Mesenchymal stem cell (in vitro differentiated cells and primary cell): Measurements from ENCODE around the gene SLF2.

ENCODE experiments used
- DNase-seq: peaks from one replicate; pipeline ENCODE4 v3.0.0-alpha.2; 2013
- H2AFZ ChIP-seq: one replicate; pipeline ENCODE4 v1.6.1; 2013; ENCODE audit warnings: low read depth, mild to moderate bottlenecking, control low read depth, inconsistent platforms, low read length, moderate library complexity
- H2AK5ac ChIP-seq: 2 replicates; pipeline ENCODE4 v1.6.1; 2013; ENCODE audit warnings: low read length, moderate library complexity, mild to moderate bottlenecking, inconsistent platforms; ENCODE audit not compliant: severe bottlenecking
- H2BK120ac ChIP-seq: one replicate; pipeline ENCODE4 v1.6.1; 2013; ENCODE audit warnings: low read depth, mild to moderate bottlenecking, inconsistent platforms, low read length, moderate library complexity
- H2BK12ac ChIP-seq, 2 experiments: one replicate each; pipeline ENCODE4 v1.6.1; 2013; ENCODE audit warnings: inconsistent platforms in 2 of 2, low read length in 2 of 2, mild to moderate bottlenecking in 2 of 2, moderate library complexity in 2 of 2, control low read depth in 1 of 2
- H2BK15ac ChIP-seq: one replicate; pipeline ENCODE4 v1.6.1; 2013; ENCODE audit warnings: mild to moderate bottlenecking, low read depth, inconsistent platforms; ENCODE audit not compliant: poor library complexity, severe bottlenecking
- H2BK5ac ChIP-seq: 2 replicates; pipeline ENCODE4 v1.6.1; 2013; ENCODE audit warnings: low read depth, mild to moderate bottlenecking, low read length, control low read depth, inconsistent platforms; ENCODE audit not compliant: poor library complexity, severe bottlenecking
- H3K14ac ChIP-seq, 2 experiments: one replicate each; pipeline ENCODE4 v1.6.1; 2013; ENCODE audit warnings: inconsistent platforms in 2 of 2, low read length in 2 of 2, control low read depth in 1 of 2, mild to moderate bottlenecking in 1 of 2, moderate library complexity in 1 of 2
- H3K18ac ChIP-seq, 2 experiments: one replicate each; pipeline ENCODE4 v1.6.1; 2013; ENCODE audit warnings: inconsistent platforms in 2 of 2, low read length in 2 of 2, control low read depth in 1 of 2, low read depth in 1 of 2, mild to moderate bottlenecking in 1 of 2
- H3K23ac ChIP-seq, 2 experiments: one replicate each; pipeline ENCODE4 v1.6.1; 2013; ENCODE audit warnings: inconsistent platforms in 2 of 2, low read length in 2 of 2, mild to moderate bottlenecking in 2 of 2, moderate library complexity in 2 of 2, control low read depth in 1 of 2
- H3K27ac ChIP-seq: 2 replicates; pipeline ENCODE4 v1.5.1; 2013; ENCODE audit warnings: mild to moderate bottlenecking, moderate library complexity, low read length, control low read depth, inconsistent platforms; ENCODE audit not compliant: poor library complexity, severe bottlenecking
- H3K27me3 ChIP-seq, 2 experiments: 2 replicates each; pipeline versions ENCODE4 v1.6.1 to v1.7.0; 2013; ENCODE audit warnings: low read length in 2 of 2, mild to moderate bottlenecking in 2 of 2, moderate library complexity in 2 of 2, control low read depth in 1 of 2, inconsistent platforms in 1 of 2; ENCODE audit not compliant: control insufficient read depth in 1 of 2, insufficient read depth in 1 of 2
- H3K36me3 ChIP-seq, 2 experiments: 2 replicates each; pipeline versions ENCODE4 v1.6.1 to v1.7.0; 2013; ENCODE audit warnings: low read length in 2 of 2, control low read depth in 1 of 2, inconsistent platforms in 1 of 2, low read depth in 1 of 2, mild to moderate bottlenecking in 1 of 2; ENCODE audit not compliant: insufficient read depth in 2 of 2, control insufficient read depth in 1 of 2
- H3K4ac ChIP-seq, 2 experiments: one replicate each; pipeline ENCODE4 v1.6.1; 2013; ENCODE audit warnings: inconsistent platforms in 2 of 2, low read length in 2 of 2, mild to moderate bottlenecking in 2 of 2, moderate library complexity in 2 of 2, control low read depth in 1 of 2, low read depth in 1 of 2
- H3K4me1 ChIP-seq: 2 replicates; pipeline ENCODE4 v1.6.1; 2013; ENCODE audit warnings: low read depth, low read length, control low read depth; ENCODE audit not compliant: control insufficient read depth, insufficient read depth
- H3K4me2 ChIP-seq: 2 replicates; pipeline ENCODE4 v1.6.1; 2013; ENCODE audit warnings: low read length, mild to moderate bottlenecking, inconsistent platforms; ENCODE audit not compliant: poor library complexity, severe bottlenecking
- H3K4me3 ChIP-seq, 2 experiments: 2 replicates each; pipeline versions ENCODE4 v1.5.1 to v1.7.0; 2013; ENCODE audit warnings: low read length in 2 of 2, mild to moderate bottlenecking in 2 of 2, control low read depth in 1 of 2, low read depth in 1 of 2; ENCODE audit not compliant: insufficient read depth in 1 of 2
- H3K79me1 ChIP-seq: replicated peaks from 2 replicates; pipeline ENCODE4 v1.6.1; 2013; ENCODE audit warnings: mild to moderate bottlenecking, control low read depth, low read length, inconsistent platforms; ENCODE audit not compliant: poor library complexity, severe bottlenecking
- H3K9ac ChIP-seq: 2 replicates; pipeline ENCODE4 v1.7.0; 2013; ENCODE audit warnings: mild to moderate bottlenecking, low read length, moderate library complexity
- H3K9me3 ChIP-seq: 2 replicates; pipeline ENCODE4 v1.7.0; 2013; ENCODE audit warnings: mild to moderate bottlenecking, low read length; ENCODE audit not compliant: control insufficient read depth
- H4K8ac ChIP-seq: one replicate; pipeline ENCODE4 v1.6.1; 2013; ENCODE audit warnings: inconsistent platforms, mild to moderate bottlenecking, low read length, moderate library complexity
- H4K91ac ChIP-seq: one replicate; pipeline ENCODE4 v1.6.1; 2013; ENCODE audit warnings: mild to moderate bottlenecking, low read length, inconsistent platforms
- WGBS: methylation state at CpG from one replicate; pipeline ENCODE4 v1.1.7; 2013; ENCODE audit warnings: mixed read lengths; 5-methylcytosine and 5-hydroxymethylcytosine counted together

Gene SLF2

DNA sequence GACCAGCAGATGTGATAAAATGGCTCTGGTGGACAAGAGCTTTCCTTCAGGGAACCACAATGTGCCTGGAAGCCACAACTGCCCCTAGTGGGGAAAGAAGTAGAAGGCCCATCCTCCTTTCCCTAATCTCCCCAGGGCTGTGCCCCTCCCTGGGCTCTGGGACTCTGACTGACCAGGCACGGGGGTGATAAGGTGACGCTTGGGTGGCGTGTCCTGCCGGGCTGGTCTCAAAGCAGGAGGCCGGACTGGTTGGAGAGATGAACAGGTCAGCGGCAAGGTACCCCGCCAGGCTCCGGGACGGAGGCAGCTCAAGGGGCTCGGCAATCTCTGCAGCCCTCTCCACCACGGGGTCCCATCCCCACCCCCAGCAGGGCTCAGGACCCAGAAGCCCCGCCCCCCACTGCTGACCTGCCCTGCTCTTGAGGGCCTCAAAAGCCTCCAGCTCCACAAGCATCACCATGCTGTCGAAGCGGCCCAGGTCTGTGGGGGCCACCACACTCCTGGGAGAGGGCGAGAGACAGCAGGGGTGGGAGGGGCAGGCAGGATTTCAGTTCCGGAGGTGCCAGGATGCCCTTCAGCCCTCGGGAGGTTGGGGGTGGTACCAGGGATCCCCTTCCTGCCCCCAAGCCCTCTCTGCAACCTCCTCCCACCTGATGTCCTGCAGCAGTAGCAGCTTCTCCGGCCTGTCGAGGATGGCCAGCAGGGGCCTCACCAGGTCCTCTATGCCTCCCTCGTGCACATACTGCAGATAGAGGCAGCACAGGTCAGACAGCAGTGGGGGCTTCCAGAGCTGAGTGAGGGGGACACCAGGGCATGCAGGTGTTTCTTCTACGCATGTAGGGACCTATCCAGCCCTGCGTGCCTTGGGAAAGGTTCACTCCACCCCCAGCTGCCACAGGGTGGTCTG lies 99.0 kb downstream of the SLF2 start:
- 78% methylated on average over 20 of the region's 22 CpGs for WGBS
- Histone ChIP-seq H3K18ac (no peak overlapping the region), H3K9ac (no peak overlapping the region), H3K79me1 (peaks cover 9% of the 10 kb centered on the region), H2BK12ac (no peak overlapping the region), H3K14ac (no peak overlapping the region), H3K27ac (no peak overlapping the region), H3K4me2 (no peak overlapping the region), H3K4me3 (no peak overlapping the region), H3K27me3 (no peaks in the 10 kb centered on the region), H4K8ac (peak overlapping the region; percentile 12), H3K36me3 (peaks cover 11 to 15% of the 10 kb centered on the region in 2 experiments), H2BK15ac (peak overlapping the region; percentile 67), H2AK5ac (peak overlapping the region; percentile 40), H2AFZ (no peak overlapping the region), H3K9me3 (no peaks in the 10 kb centered on the region), H2BK120ac (no peak overlapping the region), H2BK5ac (no peak overlapping the region), H3K4me1 (peaks cover 30% of the 10 kb centered on the region), H3K23ac (no peak overlapping the region), H3K4ac (peak overlapping the region in 1 of 2 experiments; percentile 37), H4K91ac (peak overlapping the region; percentile 37)
- DNase-seq = peak; percentile 60

DNA sequence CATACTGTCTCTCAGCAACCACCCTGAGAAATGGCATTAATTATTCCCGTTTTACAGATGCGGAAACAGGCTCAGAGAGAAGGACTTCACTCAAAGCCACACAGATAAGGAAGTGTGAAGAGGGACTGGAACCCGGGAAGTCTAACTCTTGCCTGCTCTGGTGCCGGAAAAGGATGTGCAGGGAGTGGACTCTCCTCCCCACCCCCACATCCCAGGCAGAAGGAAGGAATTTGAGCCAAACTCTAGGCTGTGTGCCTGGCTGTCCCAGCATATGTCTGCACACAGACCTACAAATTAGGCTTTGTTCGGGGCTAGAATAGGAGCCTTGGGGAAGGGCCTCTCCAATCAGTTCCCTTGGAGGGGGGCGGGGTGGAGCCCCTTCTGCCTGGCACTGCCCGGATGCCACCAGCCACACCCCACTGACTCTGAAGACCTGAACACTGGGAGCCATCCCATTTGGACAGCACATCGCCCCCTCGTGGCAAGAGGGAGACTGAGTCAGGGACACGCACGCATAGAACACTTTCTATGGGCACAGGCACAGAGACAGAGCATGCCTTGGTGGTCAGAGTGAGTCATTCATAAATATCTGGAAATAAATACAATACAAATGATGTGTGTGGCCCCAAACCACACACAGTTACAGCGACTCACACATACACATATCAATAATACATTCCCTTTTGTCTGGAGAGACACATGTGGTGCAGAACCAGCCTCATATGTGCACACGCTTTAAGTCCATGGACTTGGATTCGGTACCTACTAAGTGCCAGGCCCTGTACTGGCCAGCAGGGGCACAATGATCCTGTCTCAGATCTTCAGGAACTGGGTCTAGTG lies 100.0 kb downstream of the SLF2 start:
- H4K91ac ChIP-seq = no peak overlapping the region
- no peaks in the 10 kb centered on the region for H3K27me3 ChIP-seq
- no peak overlapping the region for H3K14ac ChIP-seq
- H3K4ac ChIP-seq = no peak overlapping the region
- peaks cover 6% of the 10 kb centered on the region for H3K79me1 ChIP-seq
- H3K9me3 ChIP-seq = no peaks in the 10 kb centered on the region
- peaks cover 3 to 6% of the 10 kb centered on the region in 2 experiments for H3K36me3 ChIP-seq
- no peak overlapping the region for H3K27ac ChIP-seq
- H3K9ac ChIP-seq = peak overlapping the region; percentile 28
- H2BK5ac ChIP-seq = no peak overlapping the region
- H2BK120ac ChIP-seq = no peak overlapping the region
- H2AK5ac ChIP-seq = no peak overlapping the region
- DNase-seq = peak; percentile 96
- no peak overlapping the region for H2BK15ac ChIP-seq
- H2BK12ac ChIP-seq = peak overlapping the region; percentile 20 to 40
- no peak overlapping the region for H2AFZ ChIP-seq
- no peak overlapping the region for H3K23ac ChIP-seq
- no peak overlapping the region for H3K4me2 ChIP-seq
- peak overlapping the region in 1 of 2 experiments; percentile 38 for H3K18ac ChIP-seq
- no peak overlapping the region for H3K4me3 ChIP-seq
- H3K4me1 ChIP-seq = peaks cover 27% of the 10 kb centered on the region
- WGBS = 34% methylated on average over 11 of the region's 14 CpGs
- H4K8ac ChIP-seq = no peak overlapping the region

DNA sequence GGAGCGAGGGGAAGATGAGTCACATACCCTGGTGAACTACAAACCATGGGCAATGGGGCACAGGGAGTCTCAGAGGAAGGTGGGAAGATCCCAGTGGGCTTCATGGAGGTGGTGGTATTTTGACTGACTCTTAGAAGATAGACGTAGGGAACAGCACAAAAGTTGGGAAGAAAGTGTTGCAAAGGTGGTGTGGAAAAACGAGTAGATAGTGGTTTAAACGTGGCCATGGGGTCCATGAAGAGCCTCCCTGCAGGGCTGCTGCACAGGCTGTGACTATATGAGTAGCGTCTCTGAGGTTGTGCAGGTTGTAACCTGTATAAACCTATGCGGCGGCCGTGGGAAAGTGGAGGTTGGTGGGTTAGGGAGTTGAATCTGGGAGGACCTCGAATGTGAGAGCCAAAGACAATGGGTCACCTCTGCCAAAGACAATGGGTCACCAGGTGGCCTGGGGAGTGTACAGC lies 100.6 kb downstream of the SLF2 start:
- Histone ChIP-seq H3K23ac (no peak overlapping the region), H3K9me3 (no peaks in the 10 kb centered on the region), H3K4ac (peak overlapping the region in 1 of 2 experiments; percentile 6), H3K9ac (peak overlapping the region; percentile 1), H2BK120ac (no peak overlapping the region), H2BK15ac (no peak overlapping the region), H3K79me1 (peaks cover 1% of the 10 kb centered on the region), H3K14ac (no peak overlapping the region), H3K4me1 (peaks cover 30% of the 10 kb centered on the region), H2BK12ac (peak overlapping the region in 1 of 2 experiments; percentile 2), H3K4me3 (no peak overlapping the region), H2BK5ac (no peak overlapping the region), H3K27ac (no peak overlapping the region), H3K36me3 (no peaks in the 10 kb centered on the region), H2AFZ (no peak overlapping the region), H4K8ac (no peak overlapping the region), H3K18ac (peak overlapping the region; percentile 11 to 38), H4K91ac (no peak overlapping the region), H3K27me3 (no peaks in the 10 kb centered on the region), H3K4me2 (no peak overlapping the region), H2AK5ac (peak overlapping the region; percentile 21)
- no peak for DNase-seq
- WGBS = 68% methylated on average over 9 of the region's 9 CpGs
